Mesendoderm (in vitro differentiated cells): Measurements from ENCODE around the gene ARMC5.

Experiments
- DNase-seq: peaks from one replicate; pipeline ENCODE4 v3.0.0; 2013
- H2AK5ac ChIP-seq: 2 replicates; pipeline ENCODE4 v1.6.1; 2013; ENCODE audit warnings: low read length, inconsistent platforms
- H2BK120ac ChIP-seq: 2 replicates; pipeline ENCODE4 v1.6.1; 2013; ENCODE audit warnings: low read depth, mild to moderate bottlenecking, low read length, moderate library complexity, mixed read lengths
- H2BK15ac ChIP-seq: replicated peaks from 2 replicates; pipeline ENCODE4 v1.6.1; 2013; ENCODE audit warnings: low read depth, mild to moderate bottlenecking, moderate library complexity
- H2BK5ac ChIP-seq: 2 replicates; pipeline ENCODE4 v1.6.1; 2013; ENCODE audit warnings: low read length, inconsistent platforms
- H3K18ac ChIP-seq: 2 replicates; pipeline ENCODE4 v1.6.1; 2013; ENCODE audit warnings: mild to moderate bottlenecking, low read length, mixed read lengths
- H3K23ac ChIP-seq: one replicate; pipeline ENCODE4 v1.6.1; 2013; ENCODE audit warnings: low read length
- H3K27ac ChIP-seq: 2 replicates; pipeline ENCODE4 v1.5.1; 2013; ENCODE audit warnings: low read depth, mild to moderate bottlenecking, inconsistent platforms, low read length, moderate library complexity
- H3K27me3 ChIP-seq: 2 replicates; pipeline ENCODE4 v1.6.1; 2013; ENCODE audit warnings: low read length, control low read depth, mild to moderate bottlenecking, inconsistent platforms; ENCODE audit not compliant: insufficient read depth, poor library complexity
- H3K36me3 ChIP-seq: 2 replicates; pipeline ENCODE4 v1.6.1; 2013; ENCODE audit warnings: low read length, inconsistent platforms; ENCODE audit not compliant: control insufficient read depth, insufficient read depth
- H3K4ac ChIP-seq: one replicate; pipeline ENCODE4 v1.6.1; 2013; ENCODE audit warnings: low read depth, mild to moderate bottlenecking, low read length, moderate library complexity
- H3K4me1 ChIP-seq: 2 replicates; pipeline ENCODE4 v1.6.1; 2013; ENCODE audit warnings: low read depth, low read length, inconsistent platforms; ENCODE audit not compliant: control insufficient read depth
- H3K4me2 ChIP-seq: 2 replicates; pipeline ENCODE4 v1.6.1; 2013; ENCODE audit warnings: low read length
- H3K4me3 ChIP-seq: 2 replicates; pipeline ENCODE4 v1.5.1; 2013; ENCODE audit warnings: mild to moderate bottlenecking, low read length
- H3K56ac ChIP-seq: one replicate; pipeline ENCODE4 v1.6.1; 2013; ENCODE audit warnings: low read length
- H3K79me1 ChIP-seq: 2 replicates; pipeline ENCODE4 v1.6.1; 2013; ENCODE audit warnings: low read length, inconsistent platforms
- H3K79me2 ChIP-seq: 2 replicates; pipeline ENCODE4 v1.6.1; 2013; ENCODE audit warnings: mild to moderate bottlenecking, low read length; ENCODE audit not compliant: control insufficient read depth, insufficient read depth
- H3K9ac ChIP-seq: 2 replicates; pipeline ENCODE4 v1.6.1; 2013; ENCODE audit warnings: low read length, inconsistent platforms
- H4K5ac ChIP-seq: one replicate; pipeline ENCODE4 v1.6.1; 2013; ENCODE audit warnings: low read length
- H4K8ac ChIP-seq: one replicate; pipeline ENCODE4 v1.6.1; 2013; ENCODE audit warnings: low read depth, mild to moderate bottlenecking, control low read depth, low read length, moderate library complexity
- WGBS: extraction: QIAGEN DNeasy Blood & Tissue Kit; methylation state at CpG from one replicate; pipeline ENCODE4 v1.1.7; 2013; ENCODE audit warnings: low lambda C conversion rate, missing lambda C conversion rate; ENCODE audit not compliant: insufficient coverage; ENCODE audit errors: extremely low coverage; 5-methylcytosine and 5-hydroxymethylcytosine counted together

ARMC5 gene

DNA sequence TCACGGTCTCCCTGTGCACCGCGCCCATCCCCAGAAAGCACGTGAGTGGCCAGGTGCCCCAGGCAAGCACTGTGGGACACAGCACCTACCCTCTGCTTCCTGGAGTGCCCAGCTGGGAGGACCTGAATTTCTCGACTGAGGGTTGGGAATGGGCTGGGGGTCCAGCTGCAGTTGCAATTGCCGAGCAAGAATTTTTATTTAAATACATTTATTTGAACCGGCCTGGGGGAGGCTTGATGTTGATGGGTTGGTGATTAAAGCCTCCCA, 29.9 kb downstream of the ARMC5 start:
- no peaks in the 10 kb centered on the region for H3K36me3 ChIP-seq
- H3K4me3 ChIP-seq, result no peak overlapping the region
- no peaks in the 10 kb centered on the region for H3K79me2 ChIP-seq
- H2AK5ac ChIP-seq, result no peak overlapping the region
- no peak overlapping the region for H3K18ac ChIP-seq
- no peaks in the 10 kb centered on the region for H3K4me1 ChIP-seq
- no peak overlapping the region for H3K4ac ChIP-seq
- no peak overlapping the region for H2BK5ac ChIP-seq
- H3K79me1 ChIP-seq, result no peaks in the 10 kb centered on the region
- no peak overlapping the region for H2BK15ac ChIP-seq
- no peak overlapping the region for H3K9ac ChIP-seq
- WGBS, result no CpG with 5 or more reads among the region's 7 CpGs
- no peak overlapping the region for H2BK120ac ChIP-seq
- peaks cover 12% of the 10 kb centered on the region for H3K27me3 ChIP-seq
- no peak overlapping the region for H4K8ac ChIP-seq
- H3K23ac ChIP-seq, result no peak overlapping the region
- H3K4me2 ChIP-seq, result no peak overlapping the region
- no peak overlapping the region for H4K5ac ChIP-seq
- DNase-seq, result no peak
- H3K27ac ChIP-seq, result no peak overlapping the region
- H3K56ac ChIP-seq, result no peak overlapping the region

DNA sequence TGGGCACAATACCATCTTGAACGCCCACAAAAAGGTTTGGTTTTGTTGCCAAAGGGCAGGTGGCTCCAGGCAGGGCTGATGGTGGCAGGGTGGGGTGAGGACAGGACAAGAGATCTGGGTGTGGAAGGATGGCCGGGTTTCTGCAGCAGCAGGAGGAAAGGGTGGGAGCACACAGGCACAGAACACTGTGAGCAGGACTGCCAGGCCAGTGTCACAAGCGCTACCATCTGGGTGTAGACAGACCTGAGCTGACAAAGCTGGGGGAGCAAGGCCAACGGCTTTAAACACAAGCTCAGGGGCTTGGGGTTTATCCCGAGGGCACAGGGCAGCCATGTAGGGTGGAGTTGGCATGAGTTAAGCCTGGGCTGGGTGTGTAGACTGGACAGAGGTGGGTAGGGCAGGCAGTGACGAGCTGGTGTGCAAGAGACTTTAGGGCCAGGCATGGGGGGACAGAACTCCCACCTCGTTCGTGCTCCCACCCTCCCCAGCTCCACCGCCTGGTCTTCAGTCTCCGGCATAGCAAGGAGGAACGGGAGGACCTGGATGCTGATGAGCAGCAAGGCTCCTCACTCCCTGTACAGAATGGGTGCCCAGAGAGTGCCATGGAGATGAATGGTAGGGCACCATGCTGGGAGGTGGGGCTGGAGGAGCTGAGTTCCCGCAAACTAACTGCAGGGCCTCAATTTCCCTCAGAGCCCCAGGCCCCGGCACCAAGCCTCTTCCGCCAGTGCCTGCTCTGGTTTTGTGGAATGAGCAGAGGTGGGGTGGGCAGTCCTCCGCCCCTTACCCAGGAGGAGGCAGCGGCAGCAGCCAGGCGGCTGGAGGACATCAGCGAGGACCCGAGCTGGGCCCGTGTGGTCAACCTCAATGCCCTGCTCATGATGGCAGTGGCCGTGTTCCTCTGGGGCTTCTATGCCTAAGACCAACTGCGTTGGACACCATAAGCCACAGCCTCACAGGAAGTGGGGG, 30.6 kb downstream of the ARMC5 start:
- H3K56ac ChIP-seq, result no peak overlapping the region
- no peak for DNase-seq
- no peak overlapping the region for H3K4me2 ChIP-seq
- H3K4me3 ChIP-seq, result no peak overlapping the region
- H2AK5ac ChIP-seq, result no peak overlapping the region
- no peak overlapping the region for H3K27ac ChIP-seq
- H3K9ac ChIP-seq, result no peak overlapping the region
- H3K27me3 ChIP-seq, result peaks cover 12% of the 10 kb centered on the region
- no peaks in the 10 kb centered on the region for H3K36me3 ChIP-seq
- no peak overlapping the region for H2BK5ac ChIP-seq
- no peak overlapping the region for H3K18ac ChIP-seq
- H2BK15ac ChIP-seq, result no peak overlapping the region
- no peak overlapping the region for H3K23ac ChIP-seq
- H3K4me1 ChIP-seq, result no peaks in the 10 kb centered on the region
- H4K8ac ChIP-seq, result no peak overlapping the region
- no peak overlapping the region for H3K4ac ChIP-seq
- WGBS, result no CpG with 5 or more reads among the region's 22 CpGs
- no peak overlapping the region for H4K5ac ChIP-seq
- H3K79me2 ChIP-seq, result no peaks in the 10 kb centered on the region
- no peak overlapping the region for H2BK120ac ChIP-seq
- no peaks in the 10 kb centered on the region for H3K79me1 ChIP-seq

GRCh38 chr16:31491778-31492418, 32.6 kb downstream of the ARMC5 start:
- no peak overlapping the region for H4K5ac ChIP-seq
- H3K36me3 ChIP-seq, result no peaks in the 10 kb centered on the region
- no peaks in the 10 kb centered on the region for H3K79me2 ChIP-seq
- no peak overlapping the region for H3K56ac ChIP-seq
- no peak overlapping the region for H2BK120ac ChIP-seq
- no peak overlapping the region for H2BK15ac ChIP-seq
- no peaks in the 10 kb centered on the region for H3K79me1 ChIP-seq
- no peak overlapping the region for H3K18ac ChIP-seq
- H2BK5ac ChIP-seq, result no peak overlapping the region
- no peak overlapping the region for H4K8ac ChIP-seq
- no peak overlapping the region for H3K4me3 ChIP-seq
- H3K4ac ChIP-seq, result no peak overlapping the region
- no peaks in the 10 kb centered on the region for H3K4me1 ChIP-seq
- H2AK5ac ChIP-seq, result no peak overlapping the region
- no peak overlapping the region for H3K9ac ChIP-seq
- no peak overlapping the region for H3K4me2 ChIP-seq
- peaks cover 7% of the 10 kb centered on the region for H3K27me3 ChIP-seq
- no peak for DNase-seq
- no peak overlapping the region for H3K27ac ChIP-seq
- H3K23ac ChIP-seq, result no peak overlapping the region
- no CpG with 5 or more reads among the region's 8 CpGs for WGBS

GRCh38 chr16:31493506-31494125, 34.3 kb downstream of the ARMC5 start:
- Histone ChIP-seq H2BK120ac (no peak overlapping the region), H3K4me3 (no peak overlapping the region), H3K27ac (no peak overlapping the region), H3K79me1 (no peaks in the 10 kb centered on the region), H2AK5ac (no peak overlapping the region), H3K4me2 (no peak overlapping the region), H3K23ac (no peak overlapping the region), H3K4ac (no peak overlapping the region), H3K79me2 (no peaks in the 10 kb centered on the region), H3K36me3 (no peaks in the 10 kb centered on the region), H3K18ac (no peak overlapping the region), H3K56ac (no peak overlapping the region), H2BK15ac (no peak overlapping the region), H3K4me1 (no peaks in the 10 kb centered on the region), H3K9ac (no peak overlapping the region), H4K8ac (no peak overlapping the region), H3K27me3 (no peaks in the 10 kb centered on the region), H2BK5ac (no peak overlapping the region), H4K5ac (no peak overlapping the region)
- no CpG with 5 or more reads among the region's 18 CpGs for WGBS
- DNase-seq, result no peak

DNA sequence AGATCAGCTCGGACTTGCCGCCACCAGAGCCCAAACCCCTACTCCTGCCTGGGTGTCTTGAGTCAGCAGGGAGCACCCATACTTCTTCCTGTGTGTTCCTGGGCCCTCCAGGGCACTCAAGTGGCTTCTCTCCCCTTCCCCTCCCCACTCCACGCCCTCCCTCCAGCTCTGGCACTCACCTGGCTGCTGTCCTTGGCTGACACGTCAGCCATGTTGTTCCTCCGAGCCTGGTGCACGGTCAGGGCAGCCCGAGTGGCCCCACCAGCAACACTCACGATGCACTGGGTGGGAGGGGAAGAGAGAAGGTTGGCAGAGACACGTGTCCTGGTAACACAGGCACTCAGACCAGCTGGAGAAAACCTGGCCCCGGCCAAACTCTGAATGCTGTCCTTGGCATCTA, 37.4 kb downstream of the ARMC5 start:
- no peak for DNase-seq
- no peaks in the 10 kb centered on the region for H3K79me2 ChIP-seq
- no CpG with 5 or more reads among the region's 10 CpGs for WGBS
- no peak overlapping the region for H3K27ac ChIP-seq
- no peak overlapping the region for H4K5ac ChIP-seq
- H2BK5ac ChIP-seq, result no peak overlapping the region
- no peak overlapping the region for H4K8ac ChIP-seq
- H3K4ac ChIP-seq, result no peak overlapping the region
- no peak overlapping the region for H3K4me2 ChIP-seq
- no peak overlapping the region for H2BK15ac ChIP-seq
- no peak overlapping the region for H3K18ac ChIP-seq
- no peak overlapping the region for H3K9ac ChIP-seq
- no peaks in the 10 kb centered on the region for H3K27me3 ChIP-seq
- no peak overlapping the region for H3K23ac ChIP-seq
- no peak overlapping the region for H3K56ac ChIP-seq
- no peak overlapping the region for H3K4me3 ChIP-seq
- no peak overlapping the region for H2BK120ac ChIP-seq
- H3K4me1 ChIP-seq, result no peaks in the 10 kb centered on the region
- H2AK5ac ChIP-seq, result no peak overlapping the region
- H3K79me1 ChIP-seq, result no peaks in the 10 kb centered on the region
- H3K36me3 ChIP-seq, result no peaks in the 10 kb centered on the region
